A673 (cell line): ENCODE results near the gene PHACTR4. TPM values are rescaled to one million over a fixed set of nuclear protein-coding genes. Genes with fewer than 3 reads are reported as not detected.

Source experiments
- BruUV-seq: library from RNA; stranded (reverse); fragments of 400-500 nt; replicated peaks from 2 replicates; lab custom pipeline; 2021; lab: Mats Ljungman, UMichigan
- CTCF ChIA-PET: fragments of 300-600 bp; sonication (Branson Sonifier 250); formaldehyde crosslinking; loops from one replicate; lab custom pipeline; 2022; ENCODE audit warnings: antibody characterized with exemption; lab: Charles Lee
- POLR2A ChIA-PET: fragments of 300-600 bp; sonication (Branson Sonifier 250); formaldehyde crosslinking; loops from one replicate; lab custom pipeline; 2022; ENCODE audit warnings: antibody characterized with exemption; ENCODE audit not compliant: low non-redundant PET; lab: Charles Lee
- DNase-seq: peaks from one replicate; pipeline ENCODE4 v3.0.0-alpha.2; 2015; ENCODE audit warnings: low spot score
- H3K27ac ChIP-seq: fragments of 200-600 bp; sonication (generic); 2 replicates; pipeline ENCODE4 v1.5.1; 2016; ENCODE audit warnings: mixed run types, low read depth, mild to moderate bottlenecking, mixed read lengths, antibody characterized with exemption, low read length; ENCODE audit not compliant: poor library complexity, severe bottlenecking
- H3K27me3 ChIP-seq: fragments of 200-600 bp; sonication (generic); replicated peaks from 2 replicates; pipeline ENCODE4 v1.6.1; 2017; ENCODE audit warnings: mixed run types, low read depth, mild to moderate bottlenecking, mixed read lengths, antibody characterized with exemption, low read length; ENCODE audit not compliant: insufficient read depth, poor library complexity
- H3K36me3 ChIP-seq: fragments of 200-600 bp; sonication (generic); 2 replicates; pipeline ENCODE4 v1.6.1; 2016; ENCODE audit warnings: mixed run types, mild to moderate bottlenecking, mixed read lengths, antibody characterized with exemption, low read length; ENCODE audit not compliant: insufficient read depth, poor library complexity, severe bottlenecking
- H3K4me1 ChIP-seq: fragments of 200-600 bp; sonication (generic); 2 replicates; pipeline ENCODE4 v1.6.1; 2017; ENCODE audit warnings: mixed run types, mild to moderate bottlenecking, mixed read lengths, antibody characterized with exemption, low read length; ENCODE audit not compliant: insufficient read depth, poor library complexity, severe bottlenecking
- H3K4me3 ChIP-seq: fragments of 200-600 bp; sonication (generic); 2 replicates; pipeline ENCODE4 v1.5.1; 2016; ENCODE audit warnings: low read depth, mixed run types, mild to moderate bottlenecking, mixed read lengths, low read length; ENCODE audit not compliant: poor library complexity, severe bottlenecking
- H3K9me3 ChIP-seq: fragments of 200-600 bp; sonication (generic); 2 replicates; pipeline ENCODE4 v1.6.1; 2016; ENCODE audit warnings: mixed run types, low read depth, mild to moderate bottlenecking, mixed read lengths, antibody characterized with exemption, low read length; ENCODE audit not compliant: poor library complexity, severe bottlenecking
- CTCF ChIP-seq: fragments of 300-800, 200-600 bp; sonication (generic); conservative IDR thresholded peaks from 2 replicates; pipeline ENCODE4 v1.5.1; 2017; ENCODE audit warnings: low read depth, mild to moderate bottlenecking, antibody characterized with exemption, low read length, moderate library complexity, mixed read lengths
- EZH2 ChIP-seq: fragments of 200-600 bp; sonication (generic); IDR thresholded peaks from 2 replicates; pipeline ENCODE4 v1.6.1; 2017; ENCODE audit warnings: borderline replicate concordance, low read depth, mild to moderate bottlenecking, mixed read lengths, antibody characterized with exemption, low read length; ENCODE audit not compliant: poor library complexity, severe bottlenecking
- intact Hi-C: fragments of 100-400 bp; cut with micrococcal nuclease; formaldehyde crosslinking; loops from one replicate; pipeline ENCODE4 v1.10.0; 2022; ENCODE audit not compliant: unreplicated experiment
- total RNA-seq: library from RNA; stranded (reverse); gene quantifications from 2 replicates; pipeline ENCODE4 v1.2.3, GENCODE V29; 2021

The PHACTR4 gene
- total RNA-seq, 1 experiment from 2014 or later, result 63.4 TPM

GRCh38 chr1:28451011-28451410 is 81.5 kb downstream of the PHACTR4 start:
- H3K4me1 ChIP-seq, result peaks cover 7% of the 10 kb centered on the region
- ChIA-PET POLR2A (no interaction called here), CTCF (no interaction called here)
- no peaks in the 10 kb centered on the region for H3K27me3 ChIP-seq
- no peaks in the 10 kb centered on the region for H3K36me3 ChIP-seq
- BruUV-seq, result no TSS peak
- H3K9me3 ChIP-seq, result no peaks in the 10 kb centered on the region
- H3K4me3 ChIP-seq, result no peak overlapping the region
- no peak for DNase-seq
- TF ChIP-seq CTCF, result no peak
- no peak for TF ChIP-seq EZH2
- no peak overlapping the region for H3K27ac ChIP-seq
- intact Hi-C loops, result no loop called here

GRCh38 chr1:28456078-28456477 is 86.5 kb downstream of the PHACTR4 start:
- POLR2A ChIA-PET, result no interaction called here
- no TSS peak for BruUV-seq
- peak overlapping the region; percentile 15 for H3K27ac ChIP-seq
- H3K36me3 ChIP-seq, result peaks cover 5% of the 10 kb centered on the region
- TF ChIP-seq CTCF (no peak), EZH2 (no peak)
- no peak overlapping the region for H3K4me3 ChIP-seq
- intact Hi-C loops, result no loop called here
- H3K4me1 ChIP-seq, result peaks cover 13% of the 10 kb centered on the region
- no peaks in the 10 kb centered on the region for H3K9me3 ChIP-seq
- CTCF ChIA-PET, result no interaction called here
- H3K27me3 ChIP-seq, result no peaks in the 10 kb centered on the region
- peak; percentile 65 for DNase-seq

- no peak for DNase-seq
- Histone ChIP-seq H3K27me3 (no peaks in the 10 kb centered on the region), H3K36me3 (peaks cover 5% of the 10 kb centered on the region), H3K4me3 (no peak overlapping the region), H3K9me3 (no peaks in the 10 kb centered on the region), H3K27ac (no peak overlapping the region), H3K4me1 (peaks cover 13% of the 10 kb centered on the region)
- CTCF ChIA-PET, result no interaction called here
- TF ChIP-seq CTCF, result no peak
- no peak for TF ChIP-seq EZH2
- BruUV-seq, result no TSS peak
- intact Hi-C loops, result no loop called here
- POLR2A ChIA-PET, result interaction anchor here (0.7 kb wide), 1 partner anchor 17 kb away, joined by 5 read pairs; no protein-coding TSS in a partner anchor
Observed at GRCh38 chr1:28457678-28458077, 88.1 kb downstream of the PHACTR4 start.
